Fibroblast of lung (primary cell): ENCODE measurements around the gene PDGFB.

Experiments
- CTCF ChIP-seq, 2 donors: IDR thresholded peaks in 1 of 2; conservative IDR thresholded peaks in 1 of 2; 1 replicate in 1 of 2; 2 replicates in 1 of 2; pipeline ENCODE4 v1.5.1; 2011 to 2012; ENCODE audit warnings: low read length in 2 of 2, control low read depth in 1 of 2, inconsistent platforms in 1 of 2, low read depth in 1 of 2, mild to moderate bottlenecking in 1 of 2
- EZH2 ChIP-seq: IDR thresholded peaks from 2 replicates; pipeline ENCODE4 v1.5.1; 2012; ENCODE audit warnings: low read length, control low read depth, mild to moderate bottlenecking; ENCODE audit errors: missing control alignments

GRCh38 chr22:39252461-39253434, 8.0 kb upstream of the PDGFB start:
- TF ChIP-seq CTCF (conservative IDR thresholded peaks at IDR 0.05 in 1 of 2, IDR thresholded peaks at IDR 0.05 in 1 of 2; ENCODE audit: low read depth in 1 of 2, low read length in 2 of 2), result no peak
- no peak for TF ChIP-seq EZH2
